Measurements from ENCODE around the gene FLYWCH2. TPM values are rescaled to one million over a fixed set of nuclear protein-coding genes. Genes with fewer than 3 reads are reported as not detected.

Gene FLYWCH2
- total and polyA plus RNA-seq, 2 of the 4 experiments (the other 2 are of a cell fraction): 42.3 to 66.3 TPM

Other genes with a start within 250 kb of the FLYWCH2 start
- gene KCTD5, start 200.7 kb upstream of the FLYWCH2 start, total RNA-seq (2012; rRNA removed): 17.2 and 19.4 TPM in 2 replicates
- 38.9 and 56.2 TPM in 2 replicates for gene KCTD5, start 200.7 kb upstream of the FLYWCH2 start, polyA plus RNA-seq (2012; rRNA removed)
- gene PRSS27, start 163.0 kb upstream of the FLYWCH2 start, total RNA-seq (2012; rRNA removed): under 0.01 TPM in 2 replicates
- gene PRSS27, start 163.0 kb upstream of the FLYWCH2 start, polyA plus RNA-seq (2012; rRNA removed): 0.58 and 0.83 TPM in 2 replicates
- gene SRRM2, start 130.6 kb upstream of the FLYWCH2 start, total RNA-seq (2012; rRNA removed): 20.3 and 21.1 TPM in 2 replicates
- 300 and 301 TPM in 2 replicates for gene SRRM2, start 130.6 kb upstream of the FLYWCH2 start, polyA plus RNA-seq (2012; rRNA removed)
- gene ELOB, start 105.9 kb upstream of the FLYWCH2 start, total RNA-seq (2012; rRNA removed): 225 and 5,859 TPM in 2 replicates
- gene ELOB, start 105.9 kb upstream of the FLYWCH2 start, polyA plus RNA-seq (2012; rRNA removed): 442 and 481 TPM in 2 replicates
- gene PRSS33, start 95.7 kb upstream of the FLYWCH2 start, total RNA-seq (2012; rRNA removed): not detected in 2 replicates
- not detected in 2 replicates for gene PRSS33, start 95.7 kb upstream of the FLYWCH2 start, polyA plus RNA-seq (2012; rRNA removed)
- not detected in 2 replicates for gene PRSS41, start 84.7 kb upstream of the FLYWCH2 start, total RNA-seq (2012; rRNA removed)
- not detected in 2 replicates for gene PRSS41, start 84.7 kb upstream of the FLYWCH2 start, polyA plus RNA-seq (2012; rRNA removed)
- not detected in 2 replicates for gene PRSS21, start 66.0 kb upstream of the FLYWCH2 start, total RNA-seq (2012; rRNA removed)
- gene PRSS21, start 66.0 kb upstream of the FLYWCH2 start, polyA plus RNA-seq (2012; rRNA removed): 0.21 and 0.47 TPM in 2 replicates
- gene ZG16B, start 52.9 kb upstream of the FLYWCH2 start, total RNA-seq (2012; rRNA removed): 0.28 and 0.54 TPM in 2 replicates
- 0.46 and 0.65 TPM in 2 replicates for gene ZG16B, start 52.9 kb upstream of the FLYWCH2 start, polyA plus RNA-seq (2012; rRNA removed)
- not detected in 2 replicates for gene PRSS22, start 25.0 kb upstream of the FLYWCH2 start, total RNA-seq (2012; rRNA removed)
- not detected in 2 replicates for gene PRSS22, start 25.0 kb upstream of the FLYWCH2 start, polyA plus RNA-seq (2012; rRNA removed)
- 14.3 and 16.1 TPM in 2 replicates for gene FLYWCH1, start 28.7 kb downstream of the FLYWCH2 start, total RNA-seq (2012; rRNA removed)
- 25.2 and 32.3 TPM in 2 replicates for gene FLYWCH1, start 28.7 kb downstream of the FLYWCH2 start, polyA plus RNA-seq (2012; rRNA removed)
- not detected in 2 replicates for gene KREMEN2, start 81.1 kb downstream of the FLYWCH2 start, total RNA-seq (2012; rRNA removed)
- gene KREMEN2, start 81.1 kb downstream of the FLYWCH2 start, polyA plus RNA-seq (2012; rRNA removed): 0.03 and 0.11 TPM in 2 replicates
- 2.2 TPM in 2 replicates for gene PAQR4, start 86.1 kb downstream of the FLYWCH2 start, total RNA-seq (2012; rRNA removed)
- gene PAQR4, start 86.1 kb downstream of the FLYWCH2 start, polyA plus RNA-seq (2012; rRNA removed): 10.0 and 10.1 TPM in 2 replicates
- 1.8 and 2.8 TPM in 2 replicates for gene PKMYT1, start 97.2 kb downstream of the FLYWCH2 start, total RNA-seq (2012; rRNA removed)
- 14.9 and 18.7 TPM in 2 replicates for gene PKMYT1, start 97.2 kb downstream of the FLYWCH2 start, polyA plus RNA-seq (2012; rRNA removed)
- gene CLDN9, start 129.7 kb downstream of the FLYWCH2 start, total RNA-seq (2012; rRNA removed): not detected in 2 replicates
- 0.05 TPM in 1 of 2 replicates, not detected in the other for gene CLDN9, start 129.7 kb downstream of the FLYWCH2 start, polyA plus RNA-seq (2012; rRNA removed)
- not detected in 2 replicates for gene CLDN6, start 135.0 kb downstream of the FLYWCH2 start, total RNA-seq (2012; rRNA removed)
- gene CLDN6, start 135.0 kb downstream of the FLYWCH2 start, polyA plus RNA-seq (2012; rRNA removed): 0.07 and 0.14 TPM in 2 replicates
- 103 and 118 TPM in 2 replicates for gene TNFRSF12A, start 137.2 kb downstream of the FLYWCH2 start, total RNA-seq (2012; rRNA removed)
- gene TNFRSF12A, start 137.2 kb downstream of the FLYWCH2 start, polyA plus RNA-seq (2012; rRNA removed): 304 and 346 TPM in 2 replicates
- gene HCFC1R1, start 140.7 kb downstream of the FLYWCH2 start, total RNA-seq (2012; rRNA removed): 7.2 and 9.7 TPM in 2 replicates
- 57.9 and 121 TPM in 2 replicates for gene HCFC1R1, start 140.7 kb downstream of the FLYWCH2 start, polyA plus RNA-seq (2012; rRNA removed)
- gene THOC6, start 140.8 kb downstream of the FLYWCH2 start, total RNA-seq (2012; rRNA removed): 16.1 and 16.8 TPM in 2 replicates
- 23.1 and 26.0 TPM in 2 replicates for gene THOC6, start 140.8 kb downstream of the FLYWCH2 start, polyA plus RNA-seq (2012; rRNA removed)
- gene BICDL2, start 153.7 kb downstream of the FLYWCH2 start, total RNA-seq (2012; rRNA removed): under 0.01 and 0.18 TPM in 2 replicates
- 0.17 and 0.19 TPM in 2 replicates for gene BICDL2, start 153.7 kb downstream of the FLYWCH2 start, polyA plus RNA-seq (2012; rRNA removed)
- not detected in 2 replicates for gene MMP25, start 163.3 kb downstream of the FLYWCH2 start, total RNA-seq (2012; rRNA removed)
- 0.07 TPM in 2 replicates for gene MMP25, start 163.3 kb downstream of the FLYWCH2 start, polyA plus RNA-seq (2012; rRNA removed)
- gene IL32, start 182.4 kb downstream of the FLYWCH2 start, total RNA-seq (2012; rRNA removed): 21.7 and 25.6 TPM in 2 replicates
- 95.7 and 99.9 TPM in 2 replicates for gene IL32, start 182.4 kb downstream of the FLYWCH2 start, polyA plus RNA-seq (2012; rRNA removed)
- not detected in 2 replicates for gene ZSCAN10, start 216.1 kb downstream of the FLYWCH2 start, total RNA-seq (2012; rRNA removed)
- not detected in 2 replicates for gene ZSCAN10, start 216.1 kb downstream of the FLYWCH2 start, polyA plus RNA-seq (2012; rRNA removed)
- 8.2 and 8.3 TPM in 2 replicates for gene ZNF205, start 229.4 kb downstream of the FLYWCH2 start, total RNA-seq (2012; rRNA removed)
- gene ZNF205, start 229.4 kb downstream of the FLYWCH2 start, polyA plus RNA-seq (2012; rRNA removed): 12.7 and 14.5 TPM in 2 replicates